T-cell (primary cell): ENCODE results near the gene GRID1. TPM values are rescaled to one million over a fixed set of nuclear protein-coding genes. Genes with fewer than 3 reads are reported as not detected.
"Not testable (repeated sequence)": the region's sequence is repeated elsewhere in the genome, so short reads cannot be mapped to it uniquely, and the experiment has no call there.

ENCODE experiments used
- ATAC-seq, 4 experiments: fragments of 200-7000 bp in 3 of 4; fragments of 150-1000 bp in 1 of 4; cut with Tn5 transposase; replicated peaks in 1 of 4; 1 replicate in 3 of 4; 2 replicates in 1 of 4; pipeline ENCODE4 v1.10.0; 2021; ENCODE audit warnings: moderate library complexity in 3 of 4, mild to moderate bottlenecking in 2 of 4, moderate number of reproducible peaks in 1 of 4
- CTCF ChIA-PET, 2 donors: fragments of 300-600 bp; sonication (Branson Sonifier 250); formaldehyde crosslinking; loops; one replicate each; lab custom pipeline; 2022; ENCODE audit warnings: antibody characterized with exemption in 2 of 2; lab: Charles Lee
- POLR2A ChIA-PET, 2 donors: fragments of 300-600 bp; sonication (Branson Sonifier 250); formaldehyde crosslinking; loops; one replicate each; lab custom pipeline; 2022; ENCODE audit warnings: antibody characterized with exemption in 2 of 2; lab: Charles Lee
- DNase-seq, 35 experiments: peaks; one replicate each; pipeline versions ENCODE4 v3.0.0 to v3.0.0-alpha.2; 2013 to 2023
- H3K27ac ChIP-seq: one replicate; pipeline ENCODE4 v1.5.1; 2013; ENCODE audit warnings: low read length
- H3K27me3 ChIP-seq, 2 experiments: replicated peaks in 1 of 2; 1 replicate in 1 of 2; 2 replicates in 1 of 2; pipeline versions ENCODE4 v1.6.1 to v1.7.0; 2013; ENCODE audit warnings: low read length in 1 of 2, mixed read lengths in 1 of 2; ENCODE audit not compliant: control insufficient read depth in 2 of 2, insufficient read depth in 2 of 2; ENCODE audit errors: extremely low read depth in 1 of 2
- H3K36me3 ChIP-seq, 2 donors: 1 replicate in 1 of 2; 2 replicates in 1 of 2; pipeline versions ENCODE4 v1.6.1 to v1.7.0; 2013; ENCODE audit warnings: low read length in 1 of 2; ENCODE audit not compliant: control insufficient read depth in 2 of 2, insufficient read depth in 1 of 2; ENCODE audit errors: extremely low read depth in 1 of 2
- H3K4me1 ChIP-seq, 2 experiments: 1 replicate in 1 of 2; 2 replicates in 1 of 2; pipeline versions ENCODE4 v1.6.1 to v1.7.0; 2013; ENCODE audit warnings: low read length in 2 of 2, mixed read lengths in 1 of 2; ENCODE audit not compliant: insufficient read depth in 2 of 2, control insufficient read depth in 1 of 2; ENCODE audit errors: extremely low read depth in 1 of 2
- H3K4me3 ChIP-seq, 2 donors: 1 replicate in 1 of 2; 2 replicates in 1 of 2; pipeline versions ENCODE4 v1.5.1 to v1.7.0; 2013; ENCODE audit warnings: mild to moderate bottlenecking in 2 of 2, low read length in 1 of 2, moderate library complexity in 1 of 2; ENCODE audit not compliant: control insufficient read depth in 1 of 2; ENCODE audit errors: extremely low read depth in 1 of 2
- H3K9me3 ChIP-seq: 2 replicates; pipeline ENCODE4 v1.7.0; 2013
- H3K27ac Mint-ChIP-seq, 2 donors: one replicate each; pipeline ENCODE4 v1.8.0; 2020 to 2021; ENCODE audit warnings: mild to moderate bottlenecking in 2 of 2, mixed read lengths in 2 of 2
- H3K27me3 Mint-ChIP-seq, 2 donors: one replicate each; pipeline ENCODE4 v1.8.0; 2021 to 2022; ENCODE audit warnings: mixed read lengths in 2 of 2
- H3K36me3 Mint-ChIP-seq: one replicate; pipeline ENCODE4 v1.8.0; 2021; ENCODE audit warnings: mixed read lengths
- H3K4me1 Mint-ChIP-seq, 3 donors: one replicate each; pipeline ENCODE4 v1.8.0; 2020 to 2022; ENCODE audit warnings: mixed read lengths in 3 of 3, mild to moderate bottlenecking in 1 of 3
- H3K4me3 Mint-ChIP-seq, 3 donors: one replicate each; pipeline ENCODE4 v1.8.0; 2020 to 2022; ENCODE audit warnings: mild to moderate bottlenecking in 3 of 3, mixed read lengths in 3 of 3, moderate library complexity in 3 of 3
- H3K9me3 Mint-ChIP-seq, 3 donors: one replicate each; pipeline ENCODE4 v1.8.0; 2020 to 2022; ENCODE audit warnings: mixed read lengths in 3 of 3
- WGBS: methylation state at CpG from one replicate; pipeline ENCODE4 v1.1.5; 2013; ENCODE audit warnings: missing lambda C conversion rate; ENCODE audit not compliant: insufficient coverage; 5-methylcytosine and 5-hydroxymethylcytosine counted together
- total RNA-seq, 35 experiments: library from RNA in 6 of 35; stranded (reverse) in 6 of 35; fragments of 120-200 nt in 1 of 35; gene quantifications; one replicate each; pipeline versions ENCODE4 v1.2.1 to v1.2.4 and lab custom pipeline; 2013 to 2026

The GRID1 gene
- total RNA-seq, 5 donors from 2014 or later (not counting 1 experiment from before 2014, with no cell fraction given) = 0.68 TPM; not detected in 4

- Mint-ChIP-seq H3K4me3 (no peak overlapping the region), H3K9me3 (no peaks in the 10 kb centered on the region), H3K27me3 (peaks cover 0 to 12% of the 10 kb centered on the region in 2 donors), H3K36me3 (no peaks in the 10 kb centered on the region), H3K27ac (no peak overlapping the region), H3K4me1 (no peaks in the 10 kb centered on the region)
- no peaks in the 10 kb centered on the region for H3K4me1 ChIP-seq
- no peaks in the 10 kb centered on the region for H3K27me3 ChIP-seq
- 60% methylated on average over 1 of the region's 1 CpG for WGBS
- H3K9me3 ChIP-seq = no peaks in the 10 kb centered on the region
- no peak for DNase-seq
- H3K4me3 ChIP-seq = no peak overlapping the region
- ATAC-seq = no peak
- ChIA-PET CTCF (no interaction called here), POLR2A (no interaction called here)
- H3K36me3 ChIP-seq = no peaks in the 10 kb centered on the region
- no peak overlapping the region for H3K27ac ChIP-seq
Measured at GRCh38 chr10:86033581-86033980, 333.0 kb downstream of the GRID1 start.

GRCh38 chr10:86032087-86032486 lies 334.5 kb downstream of the GRID1 start:
- CTCF ChIA-PET, H3K4me1 Mint-ChIP-seq, H3K9me3 ChIP-seq, H3K36me3 Mint-ChIP-seq, H3K4me3 Mint-ChIP-seq, ATAC-seq, DNase-seq, POLR2A ChIA-PET, H3K27ac ChIP-seq, H3K27ac Mint-ChIP-seq, H3K36me3 ChIP-seq, H3K4me3 ChIP-seq, H3K27me3 ChIP-seq, H3K4me1 ChIP-seq, H3K9me3 Mint-ChIP-seq: not testable (repeated sequence)
- 85% methylated on average over 3 of the region's 8 CpGs for WGBS
- H3K27me3 Mint-ChIP-seq = peaks cover 0 to 12% of the 10 kb centered on the region in 2 donors

GRCh38 chr10:86030312-86030711 lies 336.3 kb downstream of the GRID1 start:
- no peak for ATAC-seq

GRCh38 chr10:86027346-86027745 lies 339.2 kb downstream of the GRID1 start:
- no peaks in the 10 kb centered on the region for H3K4me1 Mint-ChIP-seq
- H3K9me3 Mint-ChIP-seq = no peaks in the 10 kb centered on the region
- H3K36me3 Mint-ChIP-seq = no peaks in the 10 kb centered on the region
- no peak overlapping the region for H3K4me3 ChIP-seq
- ATAC-seq = no peak
- no peaks in the 10 kb centered on the region for H3K9me3 ChIP-seq
- H3K27me3 ChIP-seq = no peaks in the 10 kb centered on the region
- no peak overlapping the region for H3K27ac Mint-ChIP-seq
- H3K27ac ChIP-seq = no peak overlapping the region
- H3K27me3 Mint-ChIP-seq = peaks cover 6 to 12% of the 10 kb centered on the region in 2 donors
- DNase-seq = no peak
- no peak overlapping the region for H3K4me3 Mint-ChIP-seq
- ChIA-PET POLR2A (no interaction called here), CTCF (no interaction called here)
- no peaks in the 10 kb centered on the region for H3K36me3 ChIP-seq
- no peaks in the 10 kb centered on the region for H3K4me1 ChIP-seq
- 90% methylated on average over 2 of the region's 2 CpGs for WGBS

More at GRCh38 chr10:86030312-86030711, 336.3 kb downstream of the GRID1 start:
- WGBS = no CpG with 5 or more reads among the region's 2 CpGs
- CTCF ChIA-PET = no interaction called here
- H3K27ac ChIP-seq = no peak overlapping the region
- no peaks in the 10 kb centered on the region for H3K36me3 ChIP-seq
- no peaks in the 10 kb centered on the region for H3K27me3 ChIP-seq
- no peaks in the 10 kb centered on the region for H3K4me1 Mint-ChIP-seq
- peaks cover 3 to 12% of the 10 kb centered on the region in 2 donors for H3K27me3 Mint-ChIP-seq
- no peaks in the 10 kb centered on the region for H3K4me1 ChIP-seq
- H3K4me3 ChIP-seq = no peak overlapping the region
- no peaks in the 10 kb centered on the region for H3K9me3 ChIP-seq
- H3K4me3 Mint-ChIP-seq = no peak overlapping the region
- DNase-seq = no peak
- H3K27ac Mint-ChIP-seq = no peak overlapping the region
- POLR2A ChIA-PET = no interaction called here
- H3K9me3 Mint-ChIP-seq = no peaks in the 10 kb centered on the region
- no peaks in the 10 kb centered on the region for H3K36me3 Mint-ChIP-seq

GRCh38 chr10:86025509-86025908 lies 341.1 kb downstream of the GRID1 start:
- no peaks in the 10 kb centered on the region for H3K4me1 Mint-ChIP-seq
- peaks cover 5 to 6% of the 10 kb centered on the region in 2 donors for H3K27me3 Mint-ChIP-seq
- DNase-seq (no peak), ATAC-seq (no peak)
- Histone ChIP-seq H3K27ac (no peak overlapping the region), H3K27me3 (no peaks in the 10 kb centered on the region), H3K9me3 (no peaks in the 10 kb centered on the region), H3K4me3 (no peak overlapping the region), H3K36me3 (no peaks in the 10 kb centered on the region), H3K4me1 (no peaks in the 10 kb centered on the region)
- H3K36me3 Mint-ChIP-seq = no peaks in the 10 kb centered on the region
- CTCF ChIA-PET = no interaction called here
- H3K9me3 Mint-ChIP-seq = no peaks in the 10 kb centered on the region
- no peak overlapping the region for H3K4me3 Mint-ChIP-seq
- 100% methylated on average over 1 of the region's 3 CpGs for WGBS
- POLR2A ChIA-PET = no interaction called here
- no peak overlapping the region for H3K27ac Mint-ChIP-seq

- Mint-ChIP-seq H3K27me3 (peaks cover 0 to 6% of the 10 kb centered on the region in 2 donors), H3K4me3 (no peak overlapping the region), H3K9me3 (no peaks in the 10 kb centered on the region), H3K27ac (no peak overlapping the region), H3K4me1 (no peaks in the 10 kb centered on the region), H3K36me3 (no peaks in the 10 kb centered on the region)
- Histone ChIP-seq H3K4me3 (no peak overlapping the region), H3K27me3 (no peaks in the 10 kb centered on the region), H3K9me3 (no peaks in the 10 kb centered on the region), H3K4me1 (no peaks in the 10 kb centered on the region), H3K27ac (no peak overlapping the region), H3K36me3 (no peaks in the 10 kb centered on the region)
- ChIA-PET POLR2A (no interaction called here), CTCF (no interaction called here)
- DNase-seq (no peak), ATAC-seq (no peak)
- 97% methylated on average over 6 of the region's 8 CpGs for WGBS
Measured at GRCh38 chr10:86024281-86025041, 342.1 kb downstream of the GRID1 start.
